GM18861 (cell line): ENCODE results near the gene AATK.
"Not testable (repeated sequence)": the region's sequence is repeated elsewhere in the genome, so short reads cannot be mapped to it uniquely, and the experiment has no call there.

ENCODE experiments used
- ATAC-seq: cut with Tn5 transposase; IDR thresholded peaks from one replicate; pipeline ENCODE4 v1.9.1; 2021; ENCODE audit not compliant: unreplicated experiment

The AATK gene

GRCh38 chr17:81094509-81095382, 71.3 kb downstream of the AATK start:
- no peak for ATAC-seq

- ATAC-seq, result no peak
Observed at GRCh38 chr17:81093619-81094508, 72.2 kb downstream of the AATK start.

DNA sequence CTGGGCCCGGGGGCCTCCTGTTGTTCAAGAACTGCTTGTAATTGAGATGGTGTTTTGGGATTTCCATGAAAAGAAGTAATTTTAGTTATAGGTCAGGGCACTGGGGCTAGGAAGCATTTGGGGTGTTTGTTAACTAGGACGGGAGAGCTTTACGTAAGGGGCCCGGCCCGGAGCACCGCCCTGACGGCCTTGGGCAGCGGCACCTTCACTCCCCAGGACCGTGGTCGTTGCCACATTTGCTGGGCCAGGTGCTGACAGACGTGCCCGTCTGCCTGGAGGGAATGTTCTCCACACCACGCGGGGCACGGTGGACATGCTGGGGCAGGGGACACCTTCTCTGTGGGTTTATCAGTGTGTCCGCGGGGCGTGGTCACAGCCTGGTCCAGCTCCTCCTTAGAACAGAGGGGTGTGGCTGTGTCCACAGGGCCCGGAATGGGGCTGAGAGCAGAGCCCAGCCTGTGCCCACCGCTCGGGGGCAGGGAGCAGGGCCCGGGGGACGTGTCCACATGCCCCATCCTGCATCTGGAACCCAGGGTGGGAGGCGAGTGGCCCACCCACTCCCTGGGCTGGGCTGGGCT, 73.4 kb downstream of the AATK start:
- no peak for ATAC-seq

DNA sequence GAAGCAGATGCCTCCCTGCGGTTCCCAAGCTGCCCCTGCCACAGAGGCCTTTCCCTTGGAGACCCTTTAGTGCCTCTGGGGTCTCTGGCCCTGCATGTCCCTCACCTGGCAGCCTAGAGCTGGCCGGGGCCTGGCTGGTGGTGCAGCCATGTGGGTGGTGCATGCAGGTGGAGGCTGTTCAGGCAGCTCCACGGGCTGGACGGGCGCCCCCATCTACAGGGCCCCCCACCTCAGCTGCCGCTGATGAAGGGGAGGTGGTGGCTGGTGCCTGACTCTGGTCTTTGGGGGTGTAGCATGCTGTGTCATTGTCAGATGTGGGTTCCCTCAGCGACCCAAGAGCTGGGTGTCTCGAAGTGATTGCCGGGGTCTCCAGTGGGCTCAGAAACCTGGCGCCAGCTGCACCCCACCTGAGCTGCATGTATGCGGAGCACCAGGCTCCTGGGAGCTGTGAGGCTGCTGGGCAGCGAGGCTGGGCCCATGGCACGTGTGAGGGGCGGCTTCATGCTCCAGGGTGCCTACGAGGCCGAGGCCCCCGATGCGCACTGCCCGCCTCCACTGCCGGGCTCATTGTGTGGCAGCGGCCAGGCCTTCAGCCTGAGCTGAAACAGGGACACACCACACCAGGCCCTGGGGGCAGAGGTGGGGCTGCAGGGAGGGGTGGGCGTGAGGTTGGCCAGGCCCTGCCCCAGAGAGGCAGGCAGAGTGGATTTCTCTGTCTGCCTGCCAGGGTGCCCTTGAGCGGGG, 74.1 kb downstream of the AATK start:
- no peak for ATAC-seq

- no peak for ATAC-seq
Observed at GRCh38 chr17:81091154-81091553, 74.9 kb downstream of the AATK start.

- no peak for ATAC-seq
Observed at GRCh38 chr17:81090361-81091136, 75.5 kb downstream of the AATK start.

DNA sequence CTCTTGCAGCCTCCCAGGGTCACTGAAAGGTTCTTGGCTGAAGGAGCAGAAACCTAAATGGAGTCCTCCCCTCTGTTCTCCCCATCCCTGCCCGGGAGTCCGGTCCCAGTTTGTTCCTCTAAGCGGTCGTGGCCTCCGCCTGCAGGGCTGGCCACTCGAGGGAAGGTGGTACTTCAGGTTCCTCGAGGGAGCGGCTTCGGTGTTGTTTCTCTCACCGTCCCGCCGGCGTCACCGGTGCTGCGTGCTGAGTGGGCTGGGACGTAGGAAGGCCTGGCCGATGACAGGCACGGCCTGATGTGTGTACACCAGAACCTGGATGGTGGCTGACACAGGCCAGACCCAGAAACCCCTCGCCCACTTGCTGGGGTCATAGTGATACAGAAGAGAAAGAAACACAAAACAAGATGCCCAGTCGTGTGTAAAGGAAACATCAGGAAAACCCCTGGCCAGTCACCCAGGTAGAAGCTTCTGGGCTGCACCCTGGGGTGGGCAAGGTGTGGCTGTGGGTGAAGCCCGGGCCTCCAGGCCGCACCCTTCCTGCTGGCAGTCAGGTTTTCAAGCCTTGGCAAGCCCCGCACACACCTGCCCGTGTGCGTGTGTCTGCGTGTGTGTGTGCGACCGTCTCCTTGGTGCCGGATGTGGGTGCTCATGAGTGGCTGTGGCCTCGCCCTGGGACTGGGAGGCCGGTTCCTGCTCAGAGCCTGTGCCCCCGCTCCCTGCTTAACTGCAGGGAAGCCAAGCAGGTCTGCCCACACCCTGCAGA, 79.1 kb downstream of the AATK start:
- ATAC-seq, result no peak

DNA sequence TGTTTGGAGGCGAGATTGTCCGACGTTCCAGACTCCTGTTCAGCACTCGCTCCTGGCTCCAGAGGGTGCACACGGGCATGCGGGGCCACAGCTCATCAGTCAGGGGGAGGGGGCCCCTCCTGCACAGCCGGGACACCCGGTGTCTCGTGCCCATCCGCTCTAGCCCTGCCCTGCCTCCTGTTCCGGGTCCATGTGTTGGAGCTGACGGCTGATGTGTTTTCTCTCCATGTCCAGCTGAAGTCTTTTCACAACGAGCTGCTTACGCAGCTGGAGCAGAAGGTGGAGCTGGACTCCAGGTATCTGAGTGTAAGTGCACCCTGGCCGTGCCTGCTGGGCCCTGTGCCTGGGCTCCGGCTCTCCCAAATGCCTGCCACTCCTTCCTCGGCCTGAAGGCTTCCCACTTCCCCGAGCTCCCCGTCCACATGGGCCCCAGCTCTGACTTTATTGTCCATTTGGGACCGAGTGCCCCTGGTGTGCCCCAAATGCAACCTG, 80.6 kb downstream of the AATK start:
- no peak for ATAC-seq

DNA sequence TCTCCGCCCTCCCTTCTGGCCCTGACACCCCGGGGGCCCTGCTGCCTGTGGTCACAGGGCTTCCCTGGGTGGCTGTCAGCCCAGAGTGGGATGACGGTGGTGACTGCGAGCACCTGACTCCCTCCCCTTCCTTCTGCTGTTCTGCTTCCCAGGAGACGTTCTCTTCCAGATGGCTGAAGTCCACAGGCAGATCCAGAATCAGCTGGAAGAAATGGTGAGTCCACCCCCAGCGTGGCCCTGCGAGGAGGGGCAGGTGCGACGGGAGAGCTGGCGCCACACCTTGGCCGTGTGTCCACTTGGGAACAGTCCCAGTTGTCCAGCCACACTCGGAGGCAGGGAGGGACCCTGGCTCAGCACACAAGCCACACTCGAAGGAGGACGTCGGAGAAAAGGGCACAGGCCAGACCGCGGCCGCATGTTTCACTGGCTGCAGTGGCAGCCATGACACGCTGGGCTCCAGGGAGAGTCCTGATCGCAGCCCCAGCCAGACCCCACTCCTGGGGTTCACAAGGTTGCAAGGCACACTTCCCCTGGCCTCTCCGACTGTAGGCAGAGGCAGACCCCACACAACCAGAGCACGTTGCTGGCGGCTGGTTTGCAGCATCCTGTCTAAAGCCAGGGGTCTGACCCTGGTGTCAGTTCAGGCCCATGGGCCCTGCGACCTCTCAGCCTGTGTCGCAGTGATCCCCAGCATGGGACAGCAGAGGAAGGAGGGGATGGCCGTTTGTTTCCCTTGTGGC, 81.2 kb downstream of the AATK start:
- ATAC-seq, result no peak

DNA sequence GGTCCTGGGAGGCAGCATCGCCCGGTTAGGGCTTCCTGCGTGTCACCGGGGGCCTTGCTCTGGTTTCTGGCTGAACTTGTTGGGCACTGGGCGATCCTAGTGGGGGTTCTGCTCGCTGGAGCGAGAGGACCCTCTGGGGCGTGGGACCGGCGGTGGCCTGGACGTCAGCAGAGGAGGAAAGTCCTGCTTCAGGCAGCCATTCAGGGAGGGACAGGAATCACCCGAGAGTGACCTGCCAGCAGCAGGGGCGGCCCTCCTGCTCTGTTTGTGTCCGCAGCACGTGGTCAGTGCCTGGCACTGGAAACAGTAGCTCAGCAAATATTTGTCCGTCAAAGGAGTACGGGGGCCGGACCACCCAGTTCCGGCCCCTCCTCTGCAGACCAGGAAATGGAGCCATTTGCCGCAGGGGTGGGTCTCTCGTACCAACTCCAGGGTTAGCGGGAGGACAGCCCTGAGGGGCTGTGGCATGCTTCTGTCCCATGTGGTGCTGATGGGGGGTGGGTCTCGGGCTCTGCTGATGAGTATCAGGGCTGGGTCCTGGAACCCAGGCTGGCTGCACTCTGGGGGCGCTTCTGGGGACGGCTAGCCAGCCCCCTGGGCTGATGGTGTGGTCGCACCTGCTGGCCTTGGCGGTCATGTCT, 82.8 kb downstream of the AATK start:
- no peak for ATAC-seq

DNA sequence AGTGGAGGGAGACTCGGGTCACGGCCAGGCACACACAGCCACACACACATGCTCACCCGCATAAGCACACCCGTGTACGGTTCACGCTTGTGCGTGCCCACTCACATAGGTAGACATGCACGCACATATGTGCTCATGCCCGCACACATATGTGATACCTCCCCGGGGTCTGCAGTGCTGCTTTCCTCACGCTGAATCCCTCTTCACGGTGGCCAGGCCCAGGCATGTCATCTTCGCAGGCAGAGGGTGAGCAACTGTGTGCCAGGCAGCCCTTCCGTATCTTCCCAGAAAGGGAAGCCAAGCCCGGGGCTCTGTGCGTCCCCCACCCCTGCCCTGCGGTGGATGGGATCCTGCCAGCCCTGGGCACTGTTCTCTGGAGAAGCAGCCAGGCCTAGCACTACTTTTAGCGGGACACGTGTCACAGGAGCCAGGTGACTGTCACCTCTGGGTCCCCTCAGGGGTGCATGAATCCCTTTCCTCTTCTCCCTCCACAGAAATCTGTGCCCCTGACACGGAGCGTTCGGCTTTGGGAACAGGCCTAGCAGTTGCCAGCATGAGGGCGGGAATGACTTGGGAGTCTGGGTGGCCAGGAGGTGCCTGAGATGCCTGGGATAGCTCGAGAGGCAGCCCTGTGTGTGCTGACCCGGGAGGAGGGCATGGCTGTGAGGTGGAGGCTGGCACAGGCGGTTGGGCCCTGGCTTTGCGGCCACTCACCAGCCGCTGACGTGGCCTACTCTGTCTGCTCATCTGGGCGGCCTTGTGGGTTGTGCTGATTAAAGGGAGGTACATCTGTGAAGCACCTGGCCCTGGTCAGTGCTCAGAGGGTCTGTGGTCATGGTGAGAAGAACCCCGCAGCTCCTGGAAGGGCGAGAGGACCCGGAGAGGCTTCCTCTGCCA, 83.6 kb downstream of the AATK start:
- ATAC-seq, result no peak

DNA sequence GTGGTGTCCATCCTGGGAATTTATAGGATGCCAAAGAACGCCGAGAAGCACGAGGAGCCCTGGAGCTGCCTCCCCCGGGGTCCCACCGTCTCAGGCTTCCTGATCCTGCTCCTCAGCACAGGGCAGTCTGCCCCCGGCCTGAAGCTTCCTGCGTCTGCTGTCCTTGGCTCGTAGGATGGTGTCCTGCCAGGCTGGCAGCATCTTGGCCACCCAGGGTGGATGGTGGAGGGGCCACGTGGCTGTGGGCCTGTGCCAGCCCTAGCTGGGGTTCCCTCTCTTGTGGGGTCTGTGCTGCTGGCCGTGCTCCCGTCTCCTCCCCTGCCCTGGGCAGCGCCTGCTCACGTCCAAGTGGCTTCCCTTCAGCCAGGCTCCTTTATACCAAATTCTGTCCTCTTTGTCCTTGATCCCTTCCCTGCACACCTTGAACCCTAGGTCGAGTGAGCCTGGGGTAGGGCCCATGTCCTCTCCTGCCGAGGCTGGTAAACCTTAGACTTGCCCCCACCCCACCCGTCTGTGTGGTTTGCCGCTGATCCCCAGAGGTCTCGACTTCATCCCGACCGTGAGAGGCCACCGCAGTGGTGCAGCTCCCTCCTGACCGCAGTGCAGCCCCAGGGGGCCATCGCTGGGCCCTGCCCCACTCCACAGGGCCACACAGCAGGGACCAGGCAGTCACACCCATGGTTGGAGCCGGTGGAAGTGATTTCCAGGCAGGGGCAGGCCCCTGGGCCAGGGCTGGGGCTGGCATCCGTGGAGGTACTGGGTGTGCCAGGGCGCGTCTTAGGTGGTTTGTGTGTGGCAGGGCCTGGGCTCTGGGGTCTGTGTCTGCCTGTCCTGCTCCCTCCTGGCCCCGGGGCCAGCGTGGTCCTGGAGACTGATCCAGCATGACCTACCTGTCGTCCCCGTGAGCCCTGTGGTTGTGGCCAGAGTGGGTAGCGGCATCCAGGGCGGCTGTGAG, 84.5 kb downstream of the AATK start:
- no peak for ATAC-seq

DNA sequence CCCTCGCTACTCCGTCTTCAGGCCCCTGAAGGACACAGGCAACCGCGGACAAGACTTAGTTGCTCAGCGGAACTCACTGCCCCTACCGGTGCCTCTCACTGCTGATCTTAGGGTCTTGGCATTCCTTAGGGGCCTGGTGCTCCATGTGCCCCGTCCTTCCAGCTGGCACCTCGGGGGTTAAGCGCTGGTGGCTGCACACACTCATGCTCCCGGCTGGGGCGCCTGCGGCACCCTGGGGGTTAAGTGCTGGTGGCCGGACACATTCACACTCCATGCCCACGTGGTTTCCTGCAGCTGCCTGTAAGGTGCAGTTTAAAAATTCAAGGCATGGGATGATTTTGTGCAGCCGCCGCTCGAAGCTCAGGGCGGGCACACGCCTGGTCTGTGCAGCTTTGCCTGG, 86.0 kb downstream of the AATK start:
- ATAC-seq, result no peak

DNA sequence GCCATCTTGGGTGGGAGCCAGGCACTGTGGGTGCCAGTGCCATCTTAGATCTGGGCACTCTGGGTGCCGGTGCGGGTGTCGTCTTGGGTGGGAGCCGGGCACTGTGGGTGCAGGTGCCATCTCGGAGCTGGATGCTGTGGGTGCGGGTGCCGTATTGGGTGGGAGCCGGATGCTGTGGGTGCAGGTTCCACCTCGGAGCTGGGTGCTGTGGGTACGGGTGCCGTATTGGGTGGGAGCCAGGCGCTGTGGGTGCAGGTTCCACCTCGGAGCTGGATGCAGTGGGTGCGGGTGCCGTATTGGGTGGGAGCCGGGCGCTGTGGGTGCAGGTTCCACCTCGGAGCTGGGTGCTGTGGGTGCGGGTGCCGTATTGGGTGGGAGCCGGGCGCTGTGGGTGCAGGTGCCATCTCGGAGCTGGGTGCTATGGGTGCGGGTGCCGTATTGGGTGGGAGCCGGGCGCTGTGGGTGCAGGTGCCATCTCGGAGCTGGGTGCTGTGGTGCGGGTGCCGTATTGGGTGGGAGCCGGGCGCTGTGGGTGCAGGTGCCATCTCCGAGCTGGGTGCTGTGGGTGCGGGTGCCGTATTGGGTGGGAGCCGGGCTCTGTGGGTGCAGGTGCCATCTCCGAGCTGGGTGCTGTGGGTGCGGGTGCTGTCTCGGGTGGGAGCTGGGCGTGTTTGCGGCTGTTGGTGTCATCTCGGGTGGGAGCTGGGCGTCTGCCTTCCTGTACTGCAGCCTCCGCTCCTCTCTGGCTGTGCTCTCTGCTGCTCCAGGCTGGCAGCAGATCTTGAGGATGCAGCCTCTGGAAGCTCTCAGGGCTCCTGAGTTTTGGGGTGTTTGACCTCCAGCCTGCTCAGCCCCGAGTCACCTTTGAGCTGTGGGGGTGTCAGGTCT, 87.8 kb downstream of the AATK start:
- ATAC-seq, result not testable (repeated sequence)

- ATAC-seq, result no peak
Observed at GRCh38 chr17:81076141-81076679, 89.8 kb downstream of the AATK start.
